HG03039 (cell line): ENCODE data around the gene SLC19A3.
"Not testable (repeated sequence)": the region's sequence is repeated elsewhere in the genome, so short reads cannot be mapped to it uniquely, and the experiment has no call there.

Experiments
- ATAC-seq: cut with Tn5 transposase; IDR thresholded peaks from one replicate; pipeline ENCODE4 v1.9.1; 2021; ENCODE audit warnings: mild to moderate bottlenecking, moderate library complexity; ENCODE audit not compliant: unreplicated experiment

SLC19A3 gene

DNA sequence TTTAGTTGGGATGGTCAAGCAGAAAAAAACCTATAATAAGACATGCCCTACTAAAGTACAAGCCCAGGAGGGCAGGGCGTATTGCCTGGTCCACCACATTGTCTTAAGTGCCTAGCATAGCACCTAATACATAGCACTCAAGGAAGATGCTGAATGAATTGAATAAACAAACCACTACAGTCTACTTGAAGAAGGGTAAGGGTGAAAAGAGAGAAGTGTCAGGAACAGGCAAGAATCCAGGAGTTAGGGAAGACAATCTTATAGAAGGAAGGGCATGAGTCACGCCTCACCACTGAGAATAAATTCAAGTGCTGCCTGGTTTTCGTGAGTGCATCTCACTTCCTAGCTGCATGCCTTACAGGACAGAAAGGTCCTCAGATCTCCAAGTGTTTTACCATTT lies 13.9 kb downstream of the SLC19A3 start:
- ATAC-seq, result no peak

DNA sequence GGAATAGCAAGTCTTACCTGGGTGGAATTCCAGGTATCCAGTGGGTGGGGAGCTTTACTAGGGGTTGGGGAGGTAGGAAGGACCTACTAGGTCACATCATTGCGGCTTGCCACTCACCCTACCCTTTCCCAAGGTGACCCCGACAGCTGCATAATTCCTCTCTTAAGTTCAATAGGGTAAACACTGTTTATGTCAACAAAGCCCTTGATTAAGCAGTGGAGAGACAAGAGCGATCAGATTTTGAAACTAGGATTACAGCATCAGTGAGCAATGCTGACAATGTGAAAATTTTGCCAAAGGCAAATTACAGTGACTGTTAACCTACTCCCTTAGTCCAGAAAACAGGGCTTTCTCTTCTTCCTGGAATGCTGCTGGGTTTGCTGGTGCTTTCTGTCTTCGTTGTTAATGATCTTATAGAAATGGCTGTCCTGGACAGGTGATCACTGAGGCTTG lies 14.5 kb downstream of the SLC19A3 start:
- no peak for ATAC-seq

DNA sequence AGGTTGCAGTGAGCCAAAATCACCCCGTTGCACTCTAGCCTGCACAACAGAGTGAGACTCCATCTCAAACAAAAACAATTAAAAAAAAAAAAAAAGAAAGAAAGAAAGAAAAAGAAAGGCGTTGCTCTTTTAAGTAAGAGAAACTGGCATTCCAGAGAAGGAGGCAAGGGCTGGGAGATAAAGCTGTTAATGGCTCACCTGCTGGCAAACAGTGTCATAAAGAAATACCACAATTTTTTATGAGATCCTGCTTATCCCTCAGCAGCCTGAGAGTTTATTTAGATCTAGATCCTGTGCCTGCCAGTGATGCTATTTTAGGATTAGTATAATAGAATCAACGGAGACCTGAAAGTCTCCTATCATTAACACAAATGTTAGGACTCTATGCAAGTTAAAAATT lies 16.3 kb downstream of the SLC19A3 start:
- ATAC-seq, result no peak

DNA sequence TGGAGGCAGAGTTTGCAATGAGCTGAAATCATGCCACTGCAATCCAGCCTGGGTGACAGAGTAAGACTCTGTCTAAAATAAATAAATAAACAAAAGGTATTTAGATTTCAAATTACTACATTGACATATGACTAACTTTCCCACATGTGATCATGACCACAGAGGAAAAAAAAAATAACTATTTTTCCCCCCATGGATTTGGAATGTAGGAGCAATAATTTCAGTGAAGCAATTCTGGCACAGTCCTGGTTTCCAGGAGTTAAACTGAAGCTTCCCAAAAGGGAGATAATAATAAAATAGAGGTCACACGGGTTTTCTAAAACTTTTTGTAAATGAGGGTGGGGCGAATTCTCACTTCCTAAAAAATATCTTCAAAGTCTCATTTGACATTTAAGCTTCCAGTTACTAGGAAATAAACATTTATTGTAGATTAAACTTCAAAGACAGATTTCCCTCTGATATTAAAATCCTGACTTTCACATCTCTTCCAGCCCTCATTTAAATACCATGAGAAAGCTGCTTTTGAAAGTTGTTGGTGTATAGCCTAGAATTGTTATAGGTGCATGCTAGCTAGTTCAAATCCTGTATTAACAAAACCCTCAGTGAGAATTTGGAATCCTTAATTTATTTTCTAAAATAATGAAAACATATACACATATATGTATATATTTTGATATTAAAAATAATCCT lies 20.7 kb downstream of the SLC19A3 start:
- ATAC-seq, result no peak

DNA sequence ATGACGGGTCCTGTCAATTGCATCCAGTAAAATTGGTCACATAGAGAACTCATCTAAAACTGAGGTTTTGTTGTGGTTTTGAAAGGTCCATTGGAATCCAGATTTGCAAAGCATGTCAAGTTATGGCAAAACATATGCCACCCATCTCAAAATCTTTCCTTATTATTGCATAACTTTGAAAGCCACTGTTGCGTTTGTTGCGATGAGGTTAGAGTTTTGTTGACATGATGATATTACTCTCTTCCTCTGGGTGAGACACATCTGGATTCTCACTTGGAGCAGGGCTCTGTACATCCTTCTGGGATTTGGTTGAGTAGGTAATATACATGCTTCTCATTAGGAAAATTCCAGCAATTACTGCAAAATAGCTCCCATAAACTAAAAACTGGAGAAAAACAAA lies 30.6 kb downstream of the SLC19A3 start:
- ATAC-seq, result no peak

DNA sequence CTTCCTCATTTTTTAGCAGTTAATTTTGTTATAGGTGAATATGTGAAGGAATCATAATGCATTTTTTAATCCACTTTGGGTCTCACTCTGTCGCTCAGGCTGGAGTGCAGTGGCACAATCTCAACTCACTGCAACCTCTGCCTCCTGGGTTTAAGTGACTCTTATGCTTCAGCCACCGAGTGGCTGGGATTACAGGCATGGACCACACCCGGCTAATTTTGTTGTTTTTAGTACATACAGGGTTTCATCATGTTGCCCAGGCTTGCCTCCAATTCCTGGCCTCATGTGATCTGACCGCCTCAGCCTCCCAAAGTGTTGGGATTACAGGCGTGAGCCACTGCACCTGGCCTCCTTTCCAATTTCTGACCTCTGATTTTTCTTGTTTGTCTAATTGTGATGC lies 33.6 kb downstream of the SLC19A3 start:
- ATAC-seq, result no peak

DNA sequence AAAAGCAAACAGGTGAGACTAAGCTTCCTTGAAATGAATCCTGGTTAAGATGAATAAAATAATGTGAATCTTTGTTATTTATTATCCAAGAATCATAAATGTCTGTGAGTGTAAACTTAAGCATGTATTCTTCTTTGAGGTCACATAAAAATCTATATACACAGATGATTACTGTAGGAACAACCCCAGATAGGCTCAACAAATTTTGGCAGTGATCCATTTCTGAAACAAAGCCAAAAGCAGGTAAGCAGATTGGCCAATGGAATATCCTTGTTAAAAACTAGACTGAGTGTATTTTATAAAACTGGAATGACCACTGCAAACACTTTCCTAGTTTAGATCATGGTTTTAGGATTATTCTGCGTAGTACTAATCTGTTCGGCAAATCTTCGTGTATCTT lies 39.9 kb downstream of the SLC19A3 start:
- ATAC-seq, result no peak

DNA sequence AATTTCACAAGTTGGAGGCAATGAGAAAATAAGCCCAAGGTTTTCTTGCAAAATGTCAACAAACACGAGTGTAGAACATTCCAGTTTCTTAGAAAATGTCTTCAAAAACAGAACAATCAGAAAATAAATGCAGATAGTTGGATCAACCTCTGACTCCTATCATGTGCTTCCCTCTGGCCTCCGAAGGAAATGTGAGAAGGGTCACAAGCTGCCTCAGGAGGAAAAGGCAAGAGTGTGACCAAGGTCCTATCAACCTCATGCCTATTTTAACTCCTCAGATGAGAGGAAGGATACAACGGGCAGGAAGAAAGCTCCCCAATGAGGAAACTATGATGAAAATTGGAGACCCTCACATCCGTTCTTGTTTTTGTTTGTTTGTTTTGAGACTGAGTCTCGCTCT lies 43.3 kb downstream of the SLC19A3 start:
- ATAC-seq, result no peak

DNA sequence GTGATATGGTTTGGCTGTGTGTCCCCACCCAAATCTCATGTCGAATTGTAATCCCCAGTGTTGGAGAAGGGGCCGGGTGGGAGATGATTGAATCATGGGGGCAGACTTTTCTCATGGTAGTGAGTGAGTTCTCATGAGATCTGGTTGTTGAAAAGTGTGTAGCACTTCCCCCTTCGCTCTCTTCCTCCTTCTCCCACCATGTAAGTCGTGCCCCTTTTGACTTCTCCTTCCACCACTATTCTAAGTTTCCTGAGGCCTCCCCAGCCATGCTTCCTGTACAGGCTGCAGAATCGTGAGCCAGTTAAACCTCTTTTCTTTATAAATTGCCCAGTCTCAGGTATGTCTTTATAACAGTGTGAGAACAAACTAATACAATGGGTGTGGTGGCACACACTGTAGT lies 44.2 kb downstream of the SLC19A3 start:
- not testable (repeated sequence) for ATAC-seq

DNA sequence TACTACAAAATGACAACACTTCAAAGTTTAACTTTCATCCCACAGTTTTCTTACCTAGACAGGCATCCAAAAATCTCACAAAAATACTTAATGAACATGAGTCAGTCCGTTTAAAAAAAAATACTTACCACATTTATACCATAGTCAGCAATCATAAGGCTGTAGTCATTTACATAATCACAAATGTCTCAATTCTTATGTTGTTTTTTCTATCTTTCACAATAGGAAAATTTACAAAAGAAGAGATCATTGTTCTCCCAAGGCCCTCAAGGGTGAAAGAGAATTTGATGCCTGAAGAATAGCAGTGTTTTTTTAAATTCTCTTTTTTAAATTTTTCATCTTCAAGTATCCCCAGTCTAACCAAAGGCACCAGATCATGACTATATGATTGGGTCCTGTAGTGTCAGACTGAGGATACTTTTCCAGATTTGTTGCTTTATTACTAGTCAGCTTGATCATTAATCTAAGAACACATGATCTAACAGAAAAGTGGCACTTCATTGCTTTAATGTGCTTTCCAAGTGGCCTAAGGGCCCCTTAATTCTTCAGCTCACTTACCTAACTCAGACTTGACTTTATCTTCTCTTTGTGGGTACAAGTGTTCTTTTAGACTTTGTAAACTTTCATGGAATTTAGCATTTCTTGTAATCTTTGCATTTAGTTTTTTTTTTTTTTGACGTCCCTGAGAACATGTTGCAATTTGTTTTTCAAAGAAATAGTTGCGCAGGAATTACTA lies 46.5 kb downstream of the SLC19A3 start:
- ATAC-seq, result no peak

DNA sequence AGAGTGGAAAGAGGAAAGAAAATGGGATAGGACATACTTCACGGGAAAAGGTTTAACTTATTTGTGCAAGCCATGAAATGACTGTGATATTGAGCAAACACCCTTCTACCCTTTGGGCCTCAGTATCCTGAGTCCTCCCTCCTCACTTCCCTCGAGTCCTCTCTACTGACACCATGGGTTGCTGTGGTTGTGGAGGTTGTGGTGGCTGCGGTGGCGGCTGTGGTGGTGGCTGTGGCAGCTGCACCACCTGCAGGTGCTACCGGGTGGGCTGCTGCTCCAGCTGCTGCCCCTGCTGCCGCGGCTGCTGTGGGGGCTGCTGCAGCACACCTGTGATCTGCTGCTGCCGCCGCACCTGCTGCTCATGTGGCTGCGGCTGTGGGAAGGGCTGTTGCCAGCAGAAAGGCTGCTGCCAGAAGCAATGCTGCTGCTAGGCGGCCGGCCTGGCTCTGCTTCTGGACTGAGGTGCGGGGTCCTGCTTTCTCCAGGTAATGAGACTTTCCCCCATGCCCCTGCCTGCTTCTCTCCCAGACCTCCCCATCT lies 51.1 kb downstream of the SLC19A3 start, which contains the start of gene SCYGR5:
Gene SCYGR5, plus strand, starts transcription at position 174 of the 540 bp plus-strand sequence. Its CDS starts 0 bp downstream, at position 174.
- not testable (repeated sequence) for ATAC-seq

DNA sequence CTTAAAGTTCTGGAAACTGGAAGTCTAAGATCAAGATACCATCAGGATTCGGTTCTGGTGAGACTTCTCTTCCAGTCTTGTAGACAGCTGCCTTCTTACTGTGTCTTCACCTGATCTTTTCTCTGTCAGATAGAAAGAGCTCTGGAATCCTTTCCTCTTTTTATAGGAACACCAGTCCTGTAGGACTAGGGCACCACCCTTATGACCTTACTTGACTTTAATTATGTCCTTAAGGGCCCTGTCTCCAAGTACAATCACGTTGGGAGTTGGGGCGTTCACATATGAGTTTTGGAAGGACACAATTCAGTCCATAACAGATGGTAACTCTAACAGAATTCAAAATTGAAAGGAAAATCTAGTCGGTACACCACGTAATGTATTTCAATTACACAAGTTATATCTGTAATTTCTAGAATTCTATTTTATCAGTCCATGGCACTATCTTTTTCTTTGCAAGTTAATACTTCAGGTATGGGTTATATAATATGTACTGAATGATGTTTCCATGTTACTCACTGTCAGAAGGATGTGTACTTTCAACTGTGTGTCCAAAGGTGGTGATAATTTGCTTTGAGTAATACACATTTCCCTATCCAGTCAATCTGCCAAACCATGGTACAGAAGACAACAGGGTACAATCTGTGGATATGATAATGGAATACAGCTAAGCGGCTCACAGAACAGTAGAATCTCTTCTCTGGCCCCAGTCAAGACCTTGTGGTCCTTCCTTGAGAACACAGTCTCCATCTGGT lies 52.5 kb downstream of the SLC19A3 start:
- no peak for ATAC-seq

DNA sequence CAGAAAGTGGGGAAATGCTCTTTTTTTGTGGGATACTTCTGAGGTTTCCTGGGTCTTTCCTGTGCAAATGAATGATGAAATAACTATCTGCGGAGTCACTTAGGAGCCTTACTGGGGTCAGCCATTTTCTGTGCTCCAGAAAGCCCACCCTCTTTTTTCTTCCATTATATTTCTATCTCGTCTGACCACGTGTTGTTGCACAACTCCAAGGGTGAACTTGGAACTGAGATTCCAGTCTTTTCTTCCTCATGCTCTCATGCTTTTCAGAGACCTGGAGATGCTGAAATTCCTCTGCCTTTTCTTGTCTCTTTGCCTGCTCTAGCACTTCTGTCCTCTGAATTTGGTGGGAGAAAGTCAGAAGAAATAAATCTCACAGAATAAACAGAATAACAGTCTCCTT lies 56.0 kb downstream of the SLC19A3 start:
- no peak for ATAC-seq

DNA sequence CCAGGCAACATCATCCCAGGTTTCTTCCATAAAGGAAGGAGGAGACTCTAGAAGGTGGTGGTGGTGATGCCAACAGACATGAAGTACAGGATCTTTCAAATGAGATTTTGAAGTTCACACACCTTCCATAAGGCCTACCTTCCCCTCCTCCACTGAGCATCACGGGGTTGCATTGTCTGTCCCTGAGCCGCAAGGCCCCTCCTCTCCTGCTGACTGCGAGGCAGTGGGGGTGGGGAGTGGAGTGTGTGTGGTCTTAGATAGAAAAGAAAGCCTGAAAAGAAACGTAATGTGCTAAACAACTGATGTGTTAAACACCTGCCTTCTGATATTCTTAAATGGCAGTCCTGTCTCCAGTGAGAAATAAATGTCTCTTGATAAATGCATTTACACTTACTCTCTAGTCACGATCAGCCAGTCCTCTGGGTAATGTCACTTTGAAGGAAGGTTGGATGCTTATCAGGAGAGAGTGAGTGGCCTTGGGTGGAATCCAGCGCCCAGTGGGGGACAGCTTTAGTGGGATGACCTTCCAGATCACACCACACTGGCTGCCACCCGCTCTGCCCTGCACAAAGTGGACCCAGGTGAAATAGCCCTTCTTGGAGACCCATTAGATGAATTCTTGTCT lies 56.7 kb downstream of the SLC19A3 start:
- no peak for ATAC-seq

DNA sequence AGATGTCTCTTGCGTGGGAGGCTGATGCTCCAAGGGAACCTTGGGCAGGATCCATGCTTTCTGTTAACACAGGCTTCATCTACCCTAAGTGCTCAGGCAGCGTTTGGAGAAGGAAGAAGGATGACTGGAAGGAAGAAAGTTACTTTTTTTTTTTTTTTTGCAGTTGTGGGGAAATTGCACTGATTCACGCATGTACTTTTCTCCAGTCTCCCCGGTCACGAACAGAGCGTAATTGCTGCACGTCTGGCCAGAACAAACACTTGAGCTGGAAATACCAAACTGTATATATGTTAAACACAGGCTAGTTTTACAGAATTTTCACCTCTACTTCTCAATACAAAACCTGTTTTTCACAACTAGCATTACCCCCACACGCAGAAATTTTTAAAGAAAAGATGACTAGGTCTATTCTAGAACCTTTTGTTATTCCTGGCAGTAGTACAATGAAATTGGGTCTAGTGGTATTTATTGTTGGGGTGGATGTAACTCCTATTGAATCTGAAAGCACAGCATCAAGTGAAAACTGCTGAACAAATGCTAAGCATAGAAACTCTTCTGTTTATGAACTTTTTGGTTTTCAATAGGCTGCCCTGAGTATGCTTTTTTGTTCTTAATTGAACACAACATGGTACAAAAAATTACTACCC lies 60.5 kb downstream of the SLC19A3 start:
- ATAC-seq, result no peak

DNA sequence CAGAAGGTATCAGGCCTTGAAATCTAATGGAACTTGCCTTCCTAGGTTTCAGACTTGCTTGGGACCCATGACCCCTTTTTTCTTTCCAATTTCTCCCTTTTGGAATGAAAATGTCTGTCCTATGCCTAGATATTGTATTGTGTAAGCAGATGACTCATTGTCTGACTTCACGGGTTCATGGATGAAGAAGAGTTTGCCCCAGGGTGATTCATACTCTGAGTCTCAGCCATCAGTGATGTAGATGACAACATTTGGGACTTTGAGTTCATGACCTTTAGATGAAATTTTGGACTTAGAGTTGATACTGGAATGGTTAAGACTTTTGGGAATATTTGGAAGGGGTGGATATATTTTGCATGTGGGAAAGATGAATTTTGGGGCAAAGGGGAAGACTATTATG lies 62.4 kb downstream of the SLC19A3 start:
- ATAC-seq, result no peak

DNA sequence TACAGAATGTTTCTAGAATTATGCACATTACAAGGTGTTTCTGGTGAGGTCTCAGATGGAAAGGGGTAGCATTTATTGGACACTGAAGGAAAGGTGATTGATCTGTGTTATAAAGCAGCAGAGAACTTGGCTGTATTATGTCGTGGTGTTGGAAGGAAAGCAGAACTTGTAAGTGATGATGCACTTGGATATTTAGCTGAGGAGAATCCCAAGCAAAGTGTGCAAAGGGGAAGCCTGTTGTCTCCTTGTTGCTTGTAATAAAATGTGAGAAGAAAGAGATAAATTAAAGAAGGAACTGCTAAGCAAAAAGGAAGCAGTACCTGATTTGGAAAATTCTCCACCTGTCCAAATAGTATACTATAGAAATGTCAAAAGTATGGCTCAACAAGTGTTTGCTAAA lies 63.4 kb downstream of the SLC19A3 start:
- no peak for ATAC-seq

DNA sequence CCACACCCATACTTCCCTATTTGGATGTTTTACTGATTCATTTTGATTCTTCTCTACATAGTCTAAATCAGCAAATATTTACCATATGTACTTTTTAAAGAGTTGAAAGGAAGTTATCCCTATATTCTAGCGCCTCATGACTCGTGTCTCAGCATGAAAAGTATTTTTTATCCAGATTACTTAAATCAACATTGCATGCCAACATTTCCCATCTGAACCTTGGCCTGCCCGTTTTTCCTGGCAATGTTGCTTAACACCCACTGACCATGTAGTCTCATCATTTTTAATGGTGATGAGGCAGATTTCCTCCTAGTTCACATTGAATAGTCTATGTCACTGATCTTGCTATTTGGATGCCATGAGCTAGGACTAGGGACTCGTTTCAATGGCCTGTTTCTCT lies 64.4 kb downstream of the SLC19A3 start:
- no peak for ATAC-seq

DNA sequence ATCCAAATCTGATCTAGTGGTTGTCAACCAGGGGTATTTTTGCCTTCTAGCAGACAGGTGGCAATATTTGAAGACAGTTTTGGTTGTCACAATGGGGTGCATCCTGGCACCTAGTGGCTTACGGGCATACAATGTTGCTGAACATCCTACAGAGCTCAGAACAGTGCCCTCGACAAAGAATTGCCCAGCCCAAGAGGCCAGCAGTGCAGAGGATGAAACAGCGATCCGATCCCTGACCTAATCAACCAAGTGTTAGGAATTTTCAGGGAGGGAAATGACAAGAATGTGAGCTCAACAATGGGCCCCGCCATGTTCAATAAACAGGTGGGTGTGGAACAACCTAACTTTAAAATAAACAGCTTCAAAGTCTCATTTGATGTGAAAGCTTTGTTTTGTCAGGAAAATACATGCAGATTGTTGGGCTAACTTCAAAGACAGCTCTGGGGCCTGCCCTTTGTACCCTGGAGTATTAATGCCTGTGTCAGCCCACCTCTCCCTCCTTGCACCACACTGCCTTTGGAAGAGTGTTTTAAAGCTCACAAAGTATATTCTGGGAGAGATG lies 73.8 kb downstream of the SLC19A3 start:
- ATAC-seq, result no peak

DNA sequence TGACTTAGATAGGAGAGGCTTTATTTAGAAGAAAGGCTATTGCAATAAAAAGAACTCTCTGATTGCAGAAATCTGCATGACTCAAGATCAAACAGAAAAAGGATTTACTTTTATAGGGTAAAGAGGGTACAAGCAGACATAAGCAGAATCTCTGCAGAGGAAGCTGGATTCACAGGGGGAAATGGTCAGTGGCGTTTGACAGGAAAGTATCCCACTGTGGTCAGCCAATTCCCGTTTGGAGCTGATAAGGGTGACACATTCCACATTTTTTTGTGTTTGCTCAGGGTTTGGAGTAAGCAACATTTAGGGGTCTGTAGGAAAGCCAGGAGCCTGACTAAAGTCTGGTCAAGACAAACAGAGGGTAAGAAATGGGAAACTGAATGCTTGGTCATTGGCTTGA lies 75.2 kb downstream of the SLC19A3 start:
- ATAC-seq, result no peak
